Activated gamma-delta T cell treated with Interleukin-2 at 50 U/mL for 16 hours (primary cell): ENCODE data around the gene ANP32A.

ENCODE experiments used
- DNase-seq: peaks from one replicate; pipeline ENCODE4 v3.0.0-alpha.2; 2020

Gene ANP32A

DNA sequence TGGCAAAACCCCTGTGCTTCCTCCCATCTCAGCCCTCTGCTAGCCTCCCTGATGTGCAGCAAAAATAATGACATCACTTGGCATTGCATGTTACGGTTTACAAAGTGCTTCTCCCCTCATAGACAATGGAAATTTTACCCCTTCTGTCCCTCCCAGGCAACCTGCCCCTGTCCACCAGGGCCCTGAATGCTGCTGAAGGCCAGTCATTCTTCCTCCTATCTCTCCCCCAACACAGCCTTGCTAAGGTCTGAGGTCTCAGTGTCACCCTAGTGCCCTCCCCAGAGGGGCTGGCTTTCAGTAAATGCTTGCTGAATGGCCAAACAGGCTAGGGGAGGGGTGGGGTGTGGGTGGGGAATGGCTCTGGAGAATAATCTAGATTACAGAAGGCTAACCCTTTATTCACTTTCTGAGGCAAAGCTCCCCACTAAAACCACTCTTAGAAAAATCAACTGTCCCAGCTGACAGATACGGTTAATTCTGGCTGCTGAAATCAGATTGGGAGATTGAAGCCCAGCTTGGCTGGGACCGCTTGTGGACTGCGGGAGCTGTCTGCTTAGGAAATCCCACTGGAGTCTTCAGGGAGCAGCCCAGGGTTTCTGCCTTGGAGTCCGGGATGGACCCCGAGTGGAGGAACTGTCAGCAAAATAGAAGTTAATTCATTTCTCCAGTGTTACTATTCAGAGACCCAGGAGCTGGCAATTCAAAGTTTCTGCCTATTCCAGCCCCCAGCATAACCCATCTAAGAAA, 22.9 kb downstream of the ANP32A start:
- DNase-seq = no peak

DNA sequence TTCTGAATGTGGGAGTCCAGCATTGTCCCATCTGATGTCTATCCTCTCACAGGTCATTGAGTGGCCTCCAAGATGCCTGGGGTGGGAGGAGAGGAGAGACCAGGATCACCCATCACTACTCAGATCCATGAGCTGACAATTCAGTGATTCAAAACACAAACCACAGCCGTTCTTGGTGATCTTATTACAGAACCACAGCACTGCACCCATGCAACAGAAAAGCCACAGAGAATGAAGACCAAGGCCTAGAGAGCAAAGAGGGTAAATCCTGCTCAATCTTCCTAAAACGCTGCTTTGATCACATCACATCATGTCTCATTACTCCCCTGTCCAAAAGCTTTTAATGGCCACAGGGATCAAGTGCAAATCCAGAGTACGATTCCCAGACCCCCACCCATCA, 23.5 kb downstream of the ANP32A start:
- no peak for DNase-seq

DNA sequence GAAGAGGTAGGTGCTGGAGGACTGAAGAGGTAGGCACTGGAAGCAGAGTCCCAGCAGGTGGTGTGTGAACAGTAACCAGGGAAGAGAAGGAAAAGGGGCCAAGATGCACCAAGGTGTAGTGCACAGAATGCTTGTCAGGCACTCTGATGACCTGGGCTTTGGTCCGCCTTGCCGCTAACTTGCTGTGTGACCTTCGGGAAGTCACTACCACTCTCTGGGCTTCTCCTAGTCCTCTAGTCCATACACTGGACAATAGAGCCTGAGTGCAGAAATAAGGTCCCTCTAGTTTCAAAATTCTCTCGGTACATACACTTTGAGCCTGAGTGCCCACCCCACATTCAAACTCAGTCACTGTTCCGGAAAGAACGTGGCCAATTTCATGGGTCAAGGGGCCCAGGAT, 24.1 kb downstream of the ANP32A start:
- no peak for DNase-seq

DNA sequence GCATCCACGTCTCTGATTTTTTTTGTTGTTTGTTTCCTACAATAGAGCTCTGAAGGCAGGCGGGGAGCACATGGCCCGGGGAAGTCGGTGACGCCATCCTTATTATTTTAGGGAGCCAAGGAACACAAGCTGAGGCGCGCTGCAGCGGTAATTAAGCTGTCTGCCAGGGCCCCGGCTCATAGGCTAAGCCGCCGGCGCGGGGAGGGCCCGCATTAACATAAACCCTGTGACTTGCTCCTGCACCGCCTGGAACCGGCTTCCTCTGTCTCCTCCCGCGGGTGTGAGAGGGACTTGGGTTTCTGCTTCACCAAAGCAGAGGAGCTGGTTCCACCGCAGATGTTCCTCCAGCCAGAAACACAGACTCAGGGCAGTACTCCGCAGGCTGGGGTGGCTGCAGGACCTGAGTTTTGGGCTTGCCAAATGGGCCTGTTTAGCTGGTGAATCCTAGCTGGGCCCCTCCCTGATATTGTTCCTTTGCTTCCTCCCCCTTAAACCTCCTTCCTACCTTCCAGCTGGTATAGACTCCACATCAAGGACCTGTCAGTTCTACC, 25.3 kb downstream of the ANP32A start:
- DNase-seq = peak; percentile 55

DNA sequence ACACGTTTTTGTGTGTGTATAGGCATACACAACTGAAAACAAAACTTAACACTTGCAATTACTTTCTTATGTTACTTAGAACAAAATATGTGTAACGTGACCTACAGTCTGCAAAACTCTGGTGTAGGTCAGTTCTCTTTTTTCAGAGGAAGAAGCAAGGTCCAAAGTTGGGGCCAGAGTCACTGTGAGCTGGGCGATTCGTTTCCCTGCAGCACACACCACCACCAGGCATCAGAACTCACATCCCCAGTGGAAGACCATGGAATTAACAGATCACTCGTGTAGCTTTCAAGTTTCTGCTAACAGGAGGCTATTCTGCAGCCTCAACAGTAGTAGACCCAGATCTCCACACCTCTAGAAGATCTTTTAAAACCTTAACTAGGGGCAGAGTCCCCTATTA, 25.8 kb downstream of the ANP32A start:
- DNase-seq = no peak

DNA sequence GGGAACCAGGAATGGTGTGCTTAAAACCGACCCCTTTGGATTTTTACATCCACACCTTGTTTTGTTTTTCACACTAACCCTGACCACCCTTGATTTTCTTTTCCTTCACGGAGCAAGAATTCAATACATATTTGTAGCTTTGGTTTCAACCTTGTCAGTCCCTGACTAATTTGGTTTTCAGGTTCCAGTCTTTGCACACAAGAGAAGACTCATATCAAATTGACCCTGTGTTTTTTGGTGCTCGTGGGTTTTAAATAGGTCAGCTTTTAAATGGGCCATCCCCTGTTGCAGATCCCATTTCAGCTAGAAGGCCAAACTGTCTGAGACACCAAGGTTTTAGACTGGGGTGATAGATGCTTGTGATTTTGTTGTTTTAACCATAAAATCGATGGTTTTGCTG, 26.4 kb downstream of the ANP32A start:
- DNase-seq = no peak

DNA sequence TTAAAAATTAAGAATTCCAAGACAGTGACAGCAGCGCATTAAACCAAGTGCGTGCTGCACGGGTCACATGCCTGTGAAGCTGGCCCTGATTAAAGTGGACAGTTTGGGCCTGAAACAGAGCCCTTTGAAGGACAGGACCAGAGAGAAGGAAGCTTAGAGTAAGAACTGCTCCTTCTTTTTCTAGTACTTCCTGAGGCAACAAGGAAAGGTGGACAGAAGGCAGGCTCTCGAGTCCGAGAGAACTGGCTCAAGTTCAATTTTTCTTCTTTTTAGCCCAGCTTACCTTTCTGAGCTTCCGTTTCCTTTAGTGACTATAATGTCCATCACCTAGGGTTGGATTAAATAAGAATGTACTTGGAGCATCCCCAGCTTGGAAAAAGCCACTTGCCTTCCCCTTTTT, 26.9 kb downstream of the ANP32A start:
- DNase-seq = no peak

DNA sequence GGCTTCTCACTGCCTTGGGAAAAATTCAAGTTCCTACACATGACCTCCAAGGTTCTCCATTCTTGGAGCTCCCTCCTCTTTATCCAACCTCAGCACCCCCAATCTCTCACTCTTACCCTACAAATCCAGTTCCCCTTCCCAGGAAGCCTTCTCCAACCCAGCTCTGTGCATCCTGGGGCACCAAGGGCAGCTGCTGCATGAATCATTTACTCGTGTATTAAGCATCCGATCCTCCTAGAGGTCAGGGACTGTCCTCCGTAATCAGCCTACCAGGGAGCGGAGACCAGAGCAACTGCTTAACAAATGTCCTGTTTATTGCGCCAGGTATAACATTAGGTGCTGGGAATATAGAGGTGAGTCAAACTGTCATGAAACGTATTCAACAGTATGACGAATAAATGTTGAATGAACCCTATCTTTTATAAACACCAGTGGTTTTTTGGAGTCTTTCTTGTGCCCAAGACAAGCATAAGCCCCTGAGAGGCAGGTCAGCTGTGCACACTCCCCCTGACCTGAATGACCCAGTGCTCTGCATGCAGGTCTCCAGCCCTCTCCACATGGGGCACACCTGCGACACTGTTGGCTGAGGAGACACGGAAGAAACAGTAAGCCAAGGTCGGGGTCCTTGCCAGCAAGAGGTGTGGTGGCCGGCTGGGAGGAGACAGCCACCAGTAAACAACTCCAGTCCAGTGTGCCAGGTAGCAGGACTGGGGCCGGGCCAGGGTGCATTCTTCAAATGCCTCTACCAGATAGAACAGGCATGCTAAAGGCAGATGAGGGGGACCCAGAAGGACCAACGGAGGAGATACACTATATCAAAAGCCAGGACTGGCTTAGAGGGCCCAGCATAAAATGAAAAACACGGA, 27.6 kb downstream of the ANP32A start:
- no peak for DNase-seq

DNA sequence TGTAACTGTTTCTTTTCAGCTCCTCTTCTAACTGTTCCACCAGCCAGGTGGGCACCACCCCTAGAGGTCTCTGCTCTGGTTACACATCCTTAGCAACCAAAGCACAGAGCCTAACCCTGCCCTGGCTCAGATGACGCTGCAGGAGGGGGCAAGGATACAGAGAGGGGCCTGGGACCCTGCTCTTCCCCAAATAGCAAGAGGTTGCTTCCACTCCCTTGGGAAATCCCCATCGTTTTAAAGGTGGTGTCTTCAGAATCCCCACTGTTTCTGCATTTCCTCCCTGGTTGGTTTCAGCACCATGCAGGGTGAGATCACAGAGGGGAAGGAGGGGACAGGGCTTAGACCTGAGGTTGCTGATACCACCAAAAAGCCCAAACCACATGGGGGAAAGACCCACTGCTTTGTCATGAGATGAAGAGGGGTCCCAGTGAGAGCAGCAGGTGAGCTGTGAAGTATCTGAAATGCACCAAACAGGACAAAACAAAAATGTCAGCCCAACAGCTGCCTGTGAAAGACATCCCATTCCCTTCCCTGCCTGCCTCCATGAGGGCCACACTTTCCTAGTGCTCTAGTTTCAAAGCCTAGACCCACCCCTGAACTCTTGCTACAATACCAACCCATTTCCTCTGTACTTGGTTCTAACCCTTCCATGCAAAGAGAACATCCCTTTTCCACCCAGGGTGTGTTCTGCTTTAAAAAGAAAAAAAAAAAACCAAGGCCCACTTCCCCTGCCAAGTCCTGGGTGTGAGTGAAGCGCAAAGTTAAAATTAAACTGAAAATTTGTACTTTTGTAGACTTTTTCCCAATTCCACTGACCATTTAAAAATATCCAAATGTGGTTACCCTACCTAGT, 29.0 kb downstream of the ANP32A start:
- DNase-seq = peak; percentile 57

DNA sequence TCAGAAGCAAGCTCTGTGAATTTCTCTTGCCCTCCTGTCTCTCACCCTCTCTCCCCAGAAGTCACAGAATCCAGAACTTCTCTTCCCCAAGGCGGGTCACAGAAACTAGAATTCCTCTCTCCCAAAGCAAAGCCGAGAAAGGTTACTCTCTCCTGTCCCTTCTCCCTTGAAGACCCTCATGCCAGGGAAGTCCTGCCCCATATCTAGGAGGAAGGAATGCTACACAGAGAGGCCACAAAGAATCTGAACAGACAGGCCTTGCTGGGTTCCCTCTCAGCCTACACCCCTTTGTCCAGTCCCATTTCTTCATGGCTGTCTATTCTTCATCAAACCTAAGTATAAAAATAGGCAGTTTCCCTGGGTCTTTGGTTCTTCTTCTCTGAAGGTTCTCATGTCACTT, 29.8 kb downstream of the ANP32A start:
- DNase-seq = no peak

DNA sequence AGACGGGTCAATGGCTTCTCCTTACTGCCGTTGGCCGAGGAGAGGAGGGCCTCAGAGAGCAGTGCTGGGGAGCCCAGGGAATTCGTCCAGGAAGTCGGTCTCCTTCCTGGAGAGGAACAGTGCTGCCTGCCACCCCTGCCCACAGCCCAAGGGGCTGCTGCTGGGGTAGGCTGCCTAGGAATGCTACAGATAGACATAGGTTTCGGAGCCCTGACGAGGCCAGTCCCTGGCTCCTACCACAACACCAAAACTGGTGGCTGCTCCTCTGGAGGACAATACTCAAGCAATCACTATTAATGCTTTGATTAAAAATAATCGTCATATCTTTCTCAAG, 30.5 kb downstream of the ANP32A start:
- DNase-seq = no peak

DNA sequence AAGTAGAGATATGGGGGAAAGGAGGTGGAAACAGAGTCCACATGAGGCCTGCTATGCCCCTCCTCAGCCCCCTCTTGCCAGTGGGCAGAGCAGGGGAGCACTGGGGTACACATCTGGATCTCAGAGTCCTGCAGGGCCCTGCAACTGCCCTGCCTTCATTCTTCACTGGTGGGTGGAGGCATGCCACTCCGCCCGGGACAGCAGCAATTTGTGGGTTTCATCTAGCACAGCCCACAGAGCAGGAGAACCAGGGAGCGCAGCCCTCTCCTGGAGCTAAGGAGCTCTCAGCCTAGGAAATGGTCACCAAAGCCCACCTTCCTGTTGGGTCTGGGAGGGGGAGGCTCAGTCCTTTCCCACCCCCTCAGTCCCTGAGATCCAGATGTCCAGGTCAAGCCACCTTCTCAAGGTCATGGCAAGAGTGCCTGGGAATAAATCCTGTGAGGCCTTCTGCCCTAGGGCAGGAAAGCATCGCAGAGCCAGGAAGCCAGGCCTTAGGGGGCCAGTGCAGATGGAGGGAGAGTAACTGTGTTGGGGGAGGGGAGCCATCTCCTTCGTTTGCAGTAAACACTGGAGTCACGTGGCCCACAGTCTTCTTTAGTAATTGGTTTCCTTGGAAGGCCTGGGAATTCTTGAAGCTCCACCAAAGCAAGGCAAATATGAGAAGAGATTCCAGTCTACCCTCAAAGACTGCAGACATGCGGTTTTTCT, 31.0 kb downstream of the ANP32A start:
- no peak for DNase-seq

DNA sequence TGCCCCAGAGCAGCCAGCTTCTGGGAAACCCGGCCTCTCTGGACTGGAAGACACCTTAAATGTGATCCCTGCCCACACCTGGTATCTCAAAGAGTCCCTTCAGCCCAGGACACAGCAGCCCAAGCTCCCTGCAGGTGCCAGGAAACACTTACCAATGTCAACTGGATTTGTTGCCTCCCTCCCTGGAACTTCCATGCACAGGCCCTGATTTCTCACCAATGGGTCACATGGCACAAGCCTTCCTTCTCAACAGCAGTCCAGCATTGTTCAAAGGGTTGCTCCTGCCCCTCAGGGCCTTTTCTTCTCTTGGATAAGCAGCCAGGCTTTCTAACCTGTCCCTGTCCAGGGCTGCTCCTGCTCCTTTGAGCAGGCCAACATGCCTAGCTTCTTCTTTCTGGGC, 31.6 kb downstream of the ANP32A start:
- DNase-seq = no peak

DNA sequence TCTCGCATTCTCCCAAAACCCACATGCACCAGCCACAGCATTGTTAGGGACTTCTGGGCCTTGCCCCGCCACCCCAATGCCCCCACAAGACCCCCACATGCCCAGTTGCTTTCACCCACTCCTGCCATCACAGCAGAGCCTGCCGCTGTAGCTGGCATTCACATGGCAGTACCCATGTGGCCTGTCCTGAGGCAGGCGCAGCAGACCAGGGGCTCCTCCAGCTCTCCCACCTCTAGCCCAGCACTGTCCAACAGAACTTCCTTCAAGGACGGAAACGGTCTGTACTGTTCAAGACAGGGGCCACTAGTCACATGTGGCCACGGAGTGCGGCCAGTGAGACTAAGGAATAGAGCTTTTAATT, 32.5 kb downstream of the ANP32A start:
- no peak for DNase-seq

DNA sequence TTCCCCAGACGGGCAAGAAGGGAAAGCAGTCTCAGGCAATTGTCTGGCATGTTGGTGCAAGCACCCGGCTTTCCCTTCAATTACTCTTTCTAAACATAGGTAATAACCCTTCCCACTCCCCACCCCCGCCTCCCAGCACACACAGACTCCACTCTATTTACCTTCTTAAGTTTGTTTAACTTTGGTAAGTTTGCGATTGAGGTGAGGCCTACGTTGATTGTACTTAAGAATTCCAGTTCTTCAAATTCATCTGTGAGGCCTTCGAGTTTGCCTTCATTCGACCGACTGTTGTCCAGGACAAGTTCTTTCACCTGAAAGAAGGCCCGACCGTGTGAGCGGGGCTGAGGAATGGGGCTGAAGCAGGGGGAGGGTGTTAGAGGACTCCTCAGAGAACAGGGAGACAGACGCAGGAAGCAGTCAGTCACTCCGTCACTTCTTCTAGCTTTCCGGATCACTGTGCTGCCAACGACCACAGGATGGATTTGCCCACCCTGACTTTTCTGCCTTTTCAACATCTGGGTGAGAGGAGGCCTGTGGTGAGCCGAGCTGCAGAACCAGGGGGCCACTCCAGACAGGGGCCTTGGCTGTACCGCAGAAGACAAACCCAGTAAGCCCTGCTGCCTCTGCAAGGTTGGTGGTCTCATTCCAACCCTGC, 33.0 kb downstream of the ANP32A start:
- no peak for DNase-seq

DNA sequence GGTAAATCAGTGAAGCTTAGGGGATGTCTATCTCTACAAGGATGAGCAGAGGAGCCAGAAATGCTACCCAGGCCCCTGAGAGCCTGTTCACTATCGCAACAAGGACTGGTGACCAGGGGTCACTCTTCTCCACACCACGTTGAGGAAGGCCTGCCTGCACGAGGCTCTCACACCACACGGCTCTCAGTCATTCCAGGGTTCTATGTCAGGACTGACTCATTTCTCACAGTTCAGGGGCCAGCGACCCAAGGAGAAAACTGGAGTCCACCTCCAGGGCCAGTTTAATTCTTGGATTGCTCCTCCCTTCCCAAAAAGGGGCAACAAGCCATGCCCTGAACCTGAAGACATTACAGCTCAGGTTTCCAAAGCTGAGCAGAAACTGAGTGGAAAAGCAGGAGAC, 33.9 kb downstream of the ANP32A start:
- DNase-seq = no peak

DNA sequence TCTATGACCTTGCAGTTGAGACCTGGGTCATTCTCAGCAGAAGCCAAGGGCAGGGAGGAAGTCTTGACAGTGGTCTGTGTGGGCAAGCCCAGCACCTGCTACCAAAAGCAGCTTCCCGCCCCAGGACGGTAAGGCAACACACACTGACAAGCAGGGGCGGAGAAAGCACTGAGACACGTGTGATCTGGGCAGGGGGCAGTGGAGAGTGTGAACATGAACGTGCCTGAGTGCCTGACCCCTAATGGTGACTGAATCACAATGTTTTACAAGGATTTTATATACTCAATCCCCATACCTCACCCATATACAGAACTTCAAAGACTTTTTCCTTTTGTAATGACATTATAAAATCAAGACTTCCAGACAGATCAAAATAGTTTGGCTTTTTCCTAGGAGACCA, 35.2 kb downstream of the ANP32A start:
- no peak for DNase-seq

DNA sequence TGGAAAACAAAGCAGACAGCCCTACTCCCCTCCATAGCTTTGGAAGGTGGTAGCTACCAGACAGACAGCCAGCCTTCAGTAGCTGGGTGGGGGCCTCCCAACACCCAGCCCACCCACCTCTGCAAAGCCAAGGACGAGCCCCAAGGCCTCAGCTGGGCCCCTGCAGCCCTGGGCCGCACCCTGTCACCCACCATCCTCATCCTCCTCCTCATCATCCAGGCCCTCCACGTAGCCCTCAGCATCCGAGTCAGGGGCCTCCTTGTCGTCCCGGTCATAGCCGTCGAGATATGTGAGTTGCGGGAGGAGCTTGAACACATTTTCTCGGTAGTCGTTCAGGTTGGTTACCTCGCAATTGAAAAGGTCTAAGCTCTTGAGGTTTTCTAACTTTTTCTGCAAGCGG, 36.5 kb downstream of the ANP32A start:
- no peak for DNase-seq

DNA sequence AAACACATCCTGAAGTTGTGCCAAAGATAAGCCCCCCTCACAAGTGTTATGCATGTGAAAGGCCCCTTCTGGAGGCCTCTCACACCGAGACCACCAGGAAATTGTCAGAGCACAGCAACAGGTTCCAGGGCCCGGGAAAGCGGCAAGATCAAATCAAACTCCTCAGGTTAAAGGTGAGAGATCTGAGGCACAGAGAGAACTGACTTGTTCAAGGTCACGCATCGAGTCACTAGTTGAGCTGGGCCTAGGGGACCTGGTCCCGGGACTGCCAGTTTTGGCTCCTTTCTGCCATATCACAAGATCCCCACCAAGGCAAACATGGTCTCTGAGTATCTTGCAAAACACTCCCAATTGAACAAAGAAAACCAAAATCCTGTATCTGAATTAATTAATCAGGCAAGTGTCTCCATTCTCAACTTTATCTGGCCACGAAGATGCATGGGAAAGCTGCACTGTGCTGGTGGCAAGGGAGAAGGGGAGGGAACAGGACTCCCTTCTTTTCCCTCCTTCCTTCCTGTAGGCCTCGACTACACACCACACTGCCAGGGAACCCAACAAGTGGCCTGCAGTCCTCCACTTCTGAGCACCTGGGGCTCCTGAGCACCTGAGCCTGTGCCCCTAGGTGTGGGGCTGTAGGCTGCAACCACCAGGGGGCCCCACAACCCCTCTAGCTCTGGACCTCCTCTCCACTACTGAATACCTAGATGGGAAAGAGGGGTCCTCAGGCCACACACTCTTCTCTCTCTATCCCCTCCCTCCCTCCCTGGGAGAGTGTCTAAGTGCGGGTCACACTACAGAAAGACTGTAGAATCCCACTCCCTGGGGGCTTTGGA, 37.3 kb downstream of the ANP32A start:
- peak; percentile 67 for DNase-seq

DNA sequence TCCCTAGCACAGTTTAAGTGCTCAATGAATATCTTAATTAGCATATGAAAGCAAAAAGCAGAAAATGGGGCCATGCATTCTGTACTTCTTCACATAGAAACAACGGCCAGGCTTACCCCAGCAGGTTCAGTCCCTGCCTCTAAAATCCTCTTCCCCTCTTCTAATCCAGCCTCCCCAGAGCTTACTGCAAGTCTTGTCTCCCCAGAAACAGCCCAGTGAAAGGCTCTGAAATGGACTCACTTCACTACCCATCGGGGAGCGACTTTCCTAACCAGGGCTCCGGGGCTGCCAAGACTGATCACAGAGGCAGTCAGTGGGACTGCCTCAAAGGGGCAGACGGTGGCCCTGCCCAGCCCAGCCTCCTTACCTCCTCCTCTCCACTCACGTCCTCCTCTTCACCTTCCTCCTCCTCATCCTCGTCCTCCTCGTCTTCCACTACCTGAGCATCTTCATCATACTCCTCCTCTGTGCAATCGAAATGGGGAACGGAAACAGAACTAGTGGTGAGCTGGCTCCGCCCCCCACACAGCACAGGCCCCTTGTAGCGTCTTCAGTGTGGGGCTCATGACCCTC, 38.0 kb downstream of the ANP32A start:
- DNase-seq = no peak
